Activated CD4-positive, alpha-beta T cell treated with anti-CD3 and anti-CD28 coated beads for 4 hours (primary cell): ENCODE results near the gene APOB.
"Not testable (repeated sequence)": the region's sequence is repeated elsewhere in the genome, so short reads cannot be mapped to it uniquely, and the experiment has no call there.

ENCODE experiments used
- DNase-seq, 2 donors: peaks; one replicate each; pipeline ENCODE4 v3.0.0-alpha.2; 2020

Gene APOB

DNA sequence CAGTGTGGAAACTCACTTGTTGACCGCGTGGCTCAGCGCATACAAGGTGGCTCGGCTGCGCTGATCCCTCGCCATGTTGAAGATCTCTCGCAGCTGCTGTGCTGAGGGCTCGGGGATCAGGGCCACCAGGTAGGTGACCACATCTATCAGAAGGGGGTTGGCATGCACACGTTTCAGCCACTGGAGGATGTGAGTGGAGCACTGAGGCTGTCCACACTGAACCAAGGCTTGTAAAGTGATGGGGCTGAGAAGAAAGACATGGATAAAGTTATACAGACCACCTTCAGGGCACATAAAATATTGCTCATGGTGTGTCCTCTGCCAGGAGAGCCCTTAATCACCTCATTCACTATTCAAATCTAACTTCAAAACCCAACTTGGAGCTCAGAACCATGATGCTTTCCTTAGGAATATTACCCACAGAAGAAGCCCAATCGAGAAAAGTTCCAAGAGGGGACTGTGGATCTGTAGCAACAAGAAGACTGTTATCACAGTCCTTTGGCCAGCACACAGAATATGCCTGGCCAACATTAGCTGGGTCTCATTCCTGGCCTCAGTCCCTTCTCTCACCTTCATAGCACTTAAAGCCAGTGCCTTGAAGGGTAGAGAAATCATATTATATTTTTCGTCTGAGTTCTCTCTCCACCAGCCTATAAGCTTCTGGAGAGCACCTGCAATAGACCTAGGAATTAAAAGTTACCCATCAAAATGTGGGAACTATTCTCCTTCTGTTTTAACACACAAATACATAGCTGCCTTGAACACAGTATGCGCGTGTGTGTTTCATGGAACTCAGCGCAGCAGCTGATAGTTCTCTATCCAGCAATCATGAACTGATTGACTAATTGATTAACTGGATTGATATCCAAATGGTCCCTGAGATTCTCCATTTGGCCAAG, 11.3 kb downstream of the APOB start:
- DNase-seq: no peak

- DNase-seq: no peak
Measured at GRCh38 chr2:21030983-21031968, 12.6 kb downstream of the APOB start.

- DNase-seq: no peak
Measured at GRCh38 chr2:21029519-21029918, 14.4 kb downstream of the APOB start.

GRCh38 chr2:21028951-21029350, 14.9 kb downstream of the APOB start:
- DNase-seq: not testable (repeated sequence)

DNA sequence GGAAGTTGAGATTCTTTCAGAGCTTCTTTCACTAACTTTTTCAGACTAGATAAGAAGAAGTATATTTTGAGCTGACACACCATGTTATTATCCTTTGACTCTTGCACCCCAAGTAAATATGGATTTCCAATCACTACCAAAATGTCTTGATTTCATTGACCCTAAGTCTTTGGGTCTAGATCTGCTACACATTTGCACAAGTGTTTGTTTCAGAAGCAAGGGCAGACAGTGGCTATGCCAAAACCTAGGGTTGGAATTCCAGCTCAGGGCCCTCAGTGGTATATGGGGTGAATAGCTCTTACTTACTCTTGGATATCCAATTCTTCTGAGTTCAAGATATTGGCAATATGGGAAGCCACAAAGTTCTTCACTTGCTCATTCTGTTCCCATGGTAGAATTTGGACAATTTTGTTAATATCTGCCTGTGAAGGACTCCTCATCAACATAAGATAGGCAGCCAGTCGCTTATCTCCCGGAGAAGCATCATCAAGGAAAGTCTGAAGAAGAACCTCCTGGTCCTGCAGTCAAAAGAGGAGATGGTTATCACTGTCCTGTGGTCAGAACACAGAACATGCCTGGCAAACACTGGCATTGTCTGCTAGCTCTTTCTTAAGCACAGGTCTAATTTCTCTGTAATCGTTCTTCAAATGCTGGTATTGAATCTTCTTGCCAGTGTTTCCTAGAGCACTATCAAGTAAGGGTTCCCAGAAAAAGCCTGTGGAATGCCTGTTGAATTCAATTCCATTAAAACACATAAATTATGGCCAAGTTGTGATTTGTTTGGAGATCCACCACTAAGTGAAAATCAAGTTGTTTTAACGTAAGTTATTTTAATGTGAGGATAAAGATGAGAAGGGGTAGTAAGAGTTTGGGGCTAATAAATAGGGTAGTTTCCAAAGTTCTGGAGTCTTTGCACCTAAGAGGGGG, 15.6 kb downstream of the APOB start:
- no peak for DNase-seq

DNA sequence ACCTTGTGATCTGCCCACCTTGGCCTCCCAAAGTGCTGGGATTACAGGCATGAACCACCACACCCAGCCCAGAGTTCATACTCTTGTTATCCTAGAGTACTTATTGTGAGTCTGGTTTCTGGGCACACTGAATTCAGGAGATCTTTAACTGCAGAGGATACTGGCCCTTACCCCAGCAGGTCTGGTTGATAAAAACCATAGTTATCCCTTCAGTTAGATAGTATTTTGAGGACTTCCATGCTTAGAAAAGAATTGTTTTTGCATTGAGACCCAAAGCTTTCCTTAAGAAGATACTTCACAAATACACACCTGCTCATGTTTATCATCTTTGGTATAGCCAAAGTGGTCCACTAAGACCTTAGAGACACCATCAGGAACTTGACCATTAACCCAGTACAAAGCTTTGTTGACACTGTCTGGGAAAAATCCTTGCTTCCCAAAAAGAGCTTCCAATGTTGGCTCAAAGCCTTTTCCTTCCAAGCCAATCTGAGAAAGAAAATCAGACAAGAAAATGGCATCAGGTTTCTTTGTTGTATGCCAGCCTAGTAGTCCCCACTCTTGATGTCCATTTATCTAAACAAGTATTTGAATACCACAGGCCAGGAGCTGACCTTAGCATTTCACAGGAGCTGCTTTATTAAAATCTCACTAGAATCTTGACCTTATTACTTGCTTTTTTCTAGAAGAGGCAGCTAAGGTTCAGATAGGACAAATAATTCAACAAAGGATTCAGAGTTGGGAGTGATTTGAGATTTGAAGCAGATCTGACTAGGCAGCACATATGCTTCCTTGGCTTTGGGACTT, 17.2 kb downstream of the APOB start:
- no peak for DNase-seq

DNA sequence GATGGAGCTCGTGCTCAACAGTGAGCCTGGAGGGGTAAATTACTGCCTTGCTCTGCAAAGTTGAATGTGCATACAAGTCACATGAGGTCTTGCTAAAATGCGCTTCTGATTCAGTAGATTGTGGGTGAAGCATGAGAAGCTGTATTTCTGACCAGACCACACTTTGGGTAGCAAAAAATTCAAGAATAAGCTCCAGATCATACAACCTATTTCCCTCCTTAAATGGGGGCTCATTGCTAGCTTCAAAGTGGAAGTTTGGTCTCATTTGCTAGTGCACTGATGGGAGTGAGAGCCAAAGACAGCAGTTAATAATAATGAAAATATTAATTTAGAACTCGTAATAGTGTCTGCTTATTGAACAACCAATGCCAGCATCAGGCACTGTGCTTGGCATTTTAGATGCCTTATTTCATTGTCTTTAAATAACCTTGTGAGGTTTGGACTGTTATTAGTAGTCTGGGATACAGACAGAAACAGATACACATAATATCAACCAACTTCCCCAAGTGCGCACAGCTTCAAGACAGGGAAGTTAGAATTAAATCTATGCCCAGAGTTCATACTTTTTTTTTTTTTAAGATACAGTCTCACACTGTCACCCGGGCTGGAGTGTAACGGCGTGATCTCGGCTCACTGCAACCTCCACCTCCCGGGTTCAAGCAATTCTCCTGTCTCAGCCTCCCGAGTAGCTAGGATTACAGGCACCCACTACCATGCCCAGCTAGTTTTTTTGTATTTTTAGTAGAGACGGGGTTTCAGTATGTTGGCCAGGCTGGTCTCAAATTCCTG, 18.0 kb downstream of the APOB start:
- no peak for DNase-seq

DNA sequence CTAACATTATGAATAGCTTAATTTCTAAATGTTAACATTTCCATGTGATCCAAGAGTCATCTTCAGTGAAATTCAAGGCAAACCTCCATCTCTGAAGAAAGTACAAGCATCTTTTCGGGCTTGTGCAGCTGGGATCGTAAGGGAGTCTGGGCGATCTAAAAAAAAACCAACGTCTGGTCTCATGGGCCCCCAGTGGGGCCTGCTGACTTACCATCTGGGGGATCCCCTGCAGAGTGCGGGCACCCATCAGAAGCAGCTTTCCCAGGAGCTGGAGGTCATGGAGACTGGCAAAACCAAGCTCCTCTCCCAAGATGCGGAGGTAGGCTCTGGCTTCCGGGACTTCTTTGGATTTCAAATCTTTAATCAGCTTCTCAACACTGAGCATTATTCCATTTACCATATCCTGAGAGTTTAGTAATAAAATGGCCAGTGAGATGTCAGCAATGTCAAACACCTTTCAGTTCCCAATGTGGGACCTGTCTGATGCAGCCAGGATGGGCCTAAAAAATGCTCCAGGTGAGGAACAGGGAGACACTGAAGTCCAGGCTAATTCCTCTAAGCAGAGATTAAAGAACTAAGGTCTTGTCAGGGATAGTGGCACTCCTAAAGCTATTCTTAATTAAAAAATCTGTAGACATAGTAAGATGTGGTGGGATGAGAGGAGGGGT, 19.0 kb downstream of the APOB start:
- DNase-seq: no peak

- DNase-seq: no peak
Measured at GRCh38 chr2:21024198-21024597, 19.7 kb downstream of the APOB start.

GRCh38 chr2:21023419-21024181, 20.3 kb downstream of the APOB start:
- no peak for DNase-seq

DNA sequence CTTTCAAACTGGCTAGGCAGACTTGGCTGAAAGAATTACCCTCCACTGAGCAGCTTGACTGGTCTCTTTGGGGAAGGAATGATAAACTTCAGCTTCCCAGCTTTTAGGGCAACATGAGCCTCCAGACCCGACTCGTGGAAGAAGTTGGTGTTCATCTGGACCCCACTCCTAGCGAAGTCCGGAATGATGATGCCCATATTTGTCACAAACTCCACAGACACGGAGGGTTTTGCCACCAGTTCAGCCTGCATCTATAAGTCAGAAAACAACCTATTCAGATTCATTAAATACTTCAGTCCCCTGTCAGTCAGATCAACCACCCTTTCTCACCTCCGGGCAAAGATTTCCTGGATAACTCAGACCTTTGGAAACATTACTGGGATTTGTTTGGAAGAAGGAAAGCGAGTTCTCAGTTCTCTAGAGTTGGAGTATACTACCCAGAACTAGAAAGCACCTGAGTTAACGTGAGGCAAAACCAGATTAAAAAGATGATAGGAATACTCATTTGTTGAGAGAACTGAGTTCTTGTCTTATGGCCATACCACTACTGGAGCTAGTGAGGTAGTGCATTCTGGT, 21.0 kb downstream of the APOB start:
- no peak for DNase-seq

- DNase-seq: no peak
Measured at GRCh38 chr2:21021430-21021829, 22.4 kb downstream of the APOB start.

DNA sequence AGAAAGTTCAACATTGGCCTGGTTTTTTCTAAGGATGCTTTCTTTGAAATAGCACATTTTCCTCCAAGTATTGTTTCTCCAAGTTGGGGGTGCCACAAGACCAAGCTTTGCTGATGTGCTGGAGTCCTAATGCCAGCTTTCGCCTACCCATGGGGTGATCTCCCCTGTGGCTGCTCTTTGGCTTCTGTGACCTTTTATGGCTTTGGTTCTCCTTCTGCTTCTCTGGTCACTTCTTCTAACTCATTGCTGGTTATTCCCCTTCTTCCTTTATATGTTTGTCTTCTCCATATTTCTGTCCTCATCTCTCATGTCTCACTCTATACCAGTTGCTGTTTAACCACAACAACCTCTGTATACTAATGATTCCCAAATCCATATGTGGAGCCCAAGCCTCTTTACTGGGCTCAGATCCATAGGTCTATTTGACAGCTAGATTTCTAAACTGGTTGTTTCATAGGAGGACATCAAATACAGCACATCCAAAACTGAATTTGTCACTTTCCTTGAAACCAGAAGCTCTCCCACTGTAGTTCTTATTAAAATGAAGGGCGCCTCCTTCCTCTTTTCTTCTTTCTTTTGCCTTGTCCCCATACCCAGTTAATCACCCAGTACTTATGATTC, 23.1 kb downstream of the APOB start:
- DNase-seq: no peak

DNA sequence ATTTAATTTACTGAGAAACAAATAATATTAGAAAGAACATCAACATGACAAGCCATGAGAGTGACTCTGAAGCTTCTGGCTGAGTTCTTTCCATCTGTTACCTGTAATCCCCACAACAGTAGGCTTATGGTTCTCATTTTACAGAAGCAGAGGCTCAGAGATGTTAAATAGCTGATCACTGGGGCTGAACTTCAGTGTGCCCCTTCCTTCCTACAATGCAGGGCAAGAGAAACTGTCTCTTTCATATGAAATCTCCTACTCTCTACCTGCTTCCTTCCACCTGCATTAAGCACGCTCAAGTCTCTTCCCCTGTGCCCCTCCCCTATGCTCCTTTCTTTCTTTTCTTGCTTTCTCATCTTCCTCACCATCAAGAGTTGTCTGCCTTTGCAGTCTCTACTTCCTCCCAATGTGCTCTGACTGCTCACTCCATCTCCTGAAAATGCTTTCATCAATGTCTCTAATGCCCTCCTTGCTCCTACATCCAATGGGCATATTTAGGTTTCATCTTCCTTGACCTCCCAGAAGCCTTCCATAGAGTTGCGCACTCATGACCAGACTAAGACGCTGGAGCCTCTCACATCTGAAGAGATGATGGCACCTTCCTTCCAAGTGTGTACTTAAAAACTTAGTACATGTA, 23.7 kb downstream of the APOB start:
- no peak for DNase-seq

- DNase-seq: no peak
Measured at GRCh38 chr2:21019678-21020021, 24.2 kb downstream of the APOB start.

GRCh38 chr2:21019000-21019677, 24.7 kb downstream of the APOB start:
- no peak for DNase-seq

- no peak for DNase-seq
Measured at GRCh38 chr2:21018290-21018689, 25.6 kb downstream of the APOB start.
